Measurements from ENCODE around the gene TEAD3.

DNA sequence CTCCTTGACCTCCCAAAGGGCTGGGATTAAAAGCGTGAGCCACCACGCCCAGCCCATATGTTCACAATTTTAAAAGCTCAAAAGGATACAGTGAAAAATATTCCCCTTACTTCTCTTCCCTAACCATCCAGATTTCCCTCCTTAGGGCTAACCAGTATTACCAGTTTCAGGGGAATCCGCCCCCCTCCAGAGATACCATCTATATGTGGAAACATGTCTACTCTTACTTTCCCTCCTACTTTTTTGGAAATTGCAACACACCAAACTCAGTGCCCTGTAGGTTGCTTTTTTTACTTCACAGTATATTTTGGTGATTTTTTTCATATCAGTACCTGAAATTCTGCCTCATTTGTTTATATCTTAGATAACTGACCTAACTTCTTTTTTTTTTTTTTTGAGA lies 35.6 kb downstream of the TEAD3 start:
- TF ChIP-seq CTCF (conservative IDR thresholded peaks at IDR 0.05; ENCODE audit: low read depth, low read length): no peak
- no peak for TF ChIP-seq POLR2A (IDR thresholded peaks at IDR 0.05; ENCODE audit: low read depth, low read length)
- no peak for TF ChIP-seq SMC3 (IDR thresholded peaks at IDR 0.05; ENCODE audit: low read depth, low read length)
- no peak for TF ChIP-seq NFE2L2 (IDR thresholded peaks at IDR 0.05; ENCODE audit: low read depth, low read length)
- no peak for TF ChIP-seq RAD21 (IDR thresholded peaks at IDR 0.05; ENCODE audit: low read length)
